LNCaP clone FGC (cell line): ENCODE results near the gene PLXNA4.

Experiments used
- DNase-seq: peaks from one replicate; pipeline ENCODE4 v3.0.0-alpha.2; 2011; ENCODE audit warnings: low read depth
- H3K4me3 ChIP-seq: 2 replicates; pipeline ENCODE4 v1.5.1; 2011; ENCODE audit warnings: mild to moderate bottlenecking, low read depth, low read length, control low read depth
- TF ChIP-seq, protein P1 (sequence below): IDR thresholded peaks from 2 replicates; pipeline ENCODE4 v1.5.1; 2012; ENCODE audit warnings: mild to moderate bottlenecking; ENCODE audit not compliant: control insufficient read depth, insufficient read depth; ENCODE audit errors: extremely low read depth

PLXNA4 gene

DNA sequence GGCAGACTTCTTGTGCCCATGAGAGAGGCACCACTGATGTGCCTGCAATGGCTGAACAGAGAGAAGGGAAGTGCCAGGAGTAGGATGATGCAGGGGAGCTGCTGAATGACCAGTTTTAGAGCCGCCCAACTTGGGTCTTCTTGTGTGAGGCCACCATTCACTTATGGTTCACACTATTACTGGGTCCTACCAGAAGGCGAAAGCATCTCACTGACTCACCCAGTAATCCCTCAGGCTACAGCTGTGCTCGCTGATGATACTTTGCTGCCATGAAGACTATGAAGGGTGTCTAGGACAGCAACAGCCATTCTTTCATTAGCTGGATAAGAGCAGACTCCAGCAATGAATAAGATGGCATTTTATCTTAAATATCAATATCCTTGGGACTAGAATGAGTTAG, 47.6 kb downstream of the PLXNA4 start:
- TF ChIP-seq, protein P1, sequence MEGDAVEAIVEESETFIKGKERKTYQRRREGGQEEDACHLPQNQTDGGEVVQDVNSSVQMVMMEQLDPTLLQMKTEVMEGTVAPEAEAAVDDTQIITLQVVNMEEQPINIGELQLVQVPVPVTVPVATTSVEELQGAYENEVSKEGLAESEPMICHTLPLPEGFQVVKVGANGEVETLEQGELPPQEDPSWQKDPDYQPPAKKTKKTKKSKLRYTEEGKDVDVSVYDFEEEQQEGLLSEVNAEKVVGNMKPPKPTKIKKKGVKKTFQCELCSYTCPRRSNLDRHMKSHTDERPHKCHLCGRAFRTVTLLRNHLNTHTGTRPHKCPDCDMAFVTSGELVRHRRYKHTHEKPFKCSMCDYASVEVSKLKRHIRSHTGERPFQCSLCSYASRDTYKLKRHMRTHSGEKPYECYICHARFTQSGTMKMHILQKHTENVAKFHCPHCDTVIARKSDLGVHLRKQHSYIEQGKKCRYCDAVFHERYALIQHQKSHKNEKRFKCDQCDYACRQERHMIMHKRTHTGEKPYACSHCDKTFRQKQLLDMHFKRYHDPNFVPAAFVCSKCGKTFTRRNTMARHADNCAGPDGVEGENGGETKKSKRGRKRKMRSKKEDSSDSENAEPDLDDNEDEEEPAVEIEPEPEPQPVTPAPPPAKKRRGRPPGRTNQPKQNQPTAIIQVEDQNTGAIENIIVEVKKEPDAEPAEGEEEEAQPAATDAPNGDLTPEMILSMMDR, result no peak
- DNase-seq, result no peak
- no peak overlapping the region for H3K4me3 ChIP-seq

DNA sequence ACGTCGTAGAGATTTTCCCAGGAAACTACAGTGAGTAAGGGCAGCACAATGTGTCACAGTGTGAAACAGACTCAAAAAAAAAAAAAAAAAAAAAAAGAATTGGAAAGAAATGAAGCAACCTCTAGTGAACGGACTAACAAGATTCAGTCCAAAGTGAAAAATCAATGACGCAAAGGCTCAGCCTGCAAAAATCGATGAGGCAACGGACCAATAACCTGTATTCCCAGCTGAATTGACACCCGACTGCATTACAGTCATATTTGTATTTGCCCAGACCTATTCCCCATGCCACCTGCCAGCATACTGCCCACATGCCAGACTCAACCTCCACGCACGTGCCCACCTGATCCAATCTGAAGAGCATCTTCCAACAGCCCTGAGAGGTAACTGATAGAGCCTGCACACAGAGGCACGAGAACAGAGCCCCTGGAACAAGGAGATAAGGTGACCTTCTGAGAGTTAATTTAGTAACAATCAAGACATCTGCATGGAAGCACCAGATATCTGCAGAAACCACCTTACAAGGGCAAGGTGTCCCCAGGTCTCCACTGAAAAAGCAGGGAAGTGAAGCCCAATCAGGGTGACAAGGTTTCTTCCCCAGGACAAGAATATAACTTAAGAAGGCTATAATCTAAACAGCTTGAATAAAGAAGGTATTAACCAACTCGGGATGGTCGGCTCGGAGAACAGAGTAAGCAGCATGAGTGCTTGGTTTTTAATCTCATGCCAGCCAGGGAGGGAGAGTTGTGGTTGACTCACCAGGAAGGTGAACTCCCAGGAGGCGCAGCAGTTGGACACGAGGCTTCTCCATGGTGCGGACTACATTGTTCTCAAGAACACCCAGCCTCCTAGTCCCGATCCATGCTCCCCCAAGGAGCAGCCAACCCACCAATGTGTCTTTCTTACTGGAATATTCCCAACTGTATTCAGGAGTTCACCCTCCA, 48.5 kb downstream of the PLXNA4 start:
- TF ChIP-seq, protein P1, result no peak
- DNase-seq, result no peak
- H3K4me3 ChIP-seq, result no peak overlapping the region

DNA sequence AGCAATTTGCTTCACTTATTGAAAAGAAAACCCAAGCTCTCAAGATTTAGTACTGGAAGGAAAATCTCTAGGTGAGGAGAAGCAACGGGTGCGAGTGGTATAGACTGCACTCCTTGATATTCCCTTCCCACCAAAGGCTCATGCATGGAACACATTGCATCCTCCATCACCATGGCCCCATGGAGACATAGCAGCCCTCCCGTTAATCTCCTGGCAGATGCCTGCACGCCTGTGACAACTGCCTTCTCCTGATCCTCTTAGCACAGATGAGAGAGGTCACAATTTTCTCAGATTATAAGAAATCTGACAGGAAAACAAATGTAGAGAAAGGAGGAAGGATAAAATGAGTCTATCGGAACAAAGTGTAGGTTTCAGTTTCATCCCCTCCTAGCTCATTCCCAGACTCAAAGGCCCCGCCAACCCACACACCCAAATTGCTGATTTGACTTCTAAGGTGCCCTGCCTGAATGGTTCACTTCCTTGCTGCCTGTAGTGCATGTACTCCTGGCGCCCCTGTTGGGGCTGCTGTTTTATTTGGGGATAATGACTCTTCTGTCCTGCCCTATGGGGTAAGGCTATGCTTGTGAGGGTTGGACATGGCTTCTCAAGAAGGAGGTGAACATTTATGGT, 50.0 kb downstream of the PLXNA4 start:
- DNase-seq, result no peak
- TF ChIP-seq, protein P1, result no peak
- no peak overlapping the region for H3K4me3 ChIP-seq

DNA sequence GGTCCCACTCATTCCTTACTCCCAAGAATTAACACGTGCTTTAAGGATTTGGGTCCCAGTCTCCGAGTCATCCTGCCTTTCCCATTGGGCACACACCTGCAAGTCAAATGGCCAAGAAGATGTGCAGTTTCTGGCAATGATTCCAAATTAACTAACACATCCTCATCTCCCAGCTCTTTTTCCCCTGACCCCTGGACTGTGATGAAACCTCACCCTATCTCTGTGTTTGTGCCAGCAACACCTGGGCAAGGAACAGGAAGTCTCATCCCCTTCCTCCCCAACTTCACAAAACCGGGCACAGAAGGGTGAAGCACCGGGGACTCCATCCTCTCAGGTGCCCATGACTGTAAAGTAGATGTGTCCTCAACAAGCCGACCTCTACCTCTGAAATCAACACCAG, 54.8 kb downstream of the PLXNA4 start:
- no peak overlapping the region for H3K4me3 ChIP-seq
- TF ChIP-seq, protein P1, result no peak
- DNase-seq, result no peak

DNA sequence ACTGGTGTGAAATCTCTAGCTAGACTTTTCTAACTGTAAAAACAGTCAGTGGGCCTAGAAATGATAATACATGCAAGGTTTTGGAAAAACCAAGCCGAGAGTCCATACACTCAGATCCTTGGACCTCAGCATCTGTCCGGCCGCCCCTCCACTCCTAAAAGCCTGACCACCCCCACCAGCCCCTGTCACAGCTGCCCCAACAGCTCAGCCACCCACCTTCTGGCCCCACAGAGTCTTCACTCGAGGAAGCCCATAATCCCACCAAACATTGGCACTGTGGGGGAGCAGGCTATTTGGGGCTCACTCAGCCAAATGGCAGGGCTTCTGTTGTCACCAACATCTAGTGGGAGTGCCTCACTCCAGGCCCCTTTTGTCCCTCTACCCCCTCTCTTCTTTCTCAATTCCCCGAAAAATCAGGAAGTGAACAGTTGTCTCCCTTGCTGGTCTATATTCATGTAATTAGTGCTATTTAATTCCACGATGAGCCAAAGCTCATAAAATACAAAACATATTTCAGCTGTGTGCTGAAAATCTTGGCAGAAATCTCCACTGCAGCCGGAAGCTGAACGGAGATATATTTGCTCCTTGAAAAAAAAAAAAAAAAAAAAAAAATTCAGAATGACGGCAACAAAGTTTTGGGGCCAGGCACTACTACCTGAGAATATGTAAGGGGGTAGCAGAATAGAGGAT, 55.5 kb downstream of the PLXNA4 start:
- no peak for DNase-seq
- H3K4me3 ChIP-seq, result no peak overlapping the region
- TF ChIP-seq, protein P1, result no peak

DNA sequence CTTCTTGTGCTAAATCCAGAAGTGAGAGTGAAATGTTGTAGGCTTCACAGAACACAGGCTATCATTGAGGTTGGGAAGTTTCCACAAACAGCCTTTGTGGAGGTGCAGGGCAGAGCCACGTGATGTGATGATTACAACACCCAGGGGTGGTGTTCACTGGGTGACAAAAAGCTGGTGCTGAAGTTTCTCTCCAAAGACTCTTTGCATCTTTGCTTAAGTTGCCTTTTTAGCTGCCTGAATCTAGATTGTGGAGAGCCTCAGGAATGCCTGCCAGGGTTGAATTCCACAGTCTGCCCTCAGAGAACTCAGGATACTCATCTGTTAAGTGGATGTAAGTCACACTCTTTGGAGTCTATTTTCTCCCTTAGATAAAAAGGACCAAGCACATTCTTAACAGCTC, 56.3 kb downstream of the PLXNA4 start:
- TF ChIP-seq, protein P1, result no peak
- DNase-seq, result no peak
- no peak overlapping the region for H3K4me3 ChIP-seq
